Measurements from ENCODE around the gene BMP3.

- TF ChIP-seq CTCF (IDR thresholded peaks at IDR 0.05; ENCODE audit: control extremely low read depth in 1 of 3, insufficient read depth in 1 of 3, low read depth in 1 of 3, low read length in 3 of 3), result no peak
- TF ChIP-seq SIX5 (IDR thresholded peaks at IDR 0.05; ENCODE audit: low read depth, low read length), result no peak
- no peak for TF ChIP-seq POLR2AphosphoS5 (IDR thresholded peaks at IDR 0.05; ENCODE audit: low read depth, low read length)
- TF ChIP-seq CHD2 (IDR thresholded peaks at IDR 0.05; ENCODE audit: low read length), result no peak
- TF ChIP-seq POLR2A (IDR thresholded peaks at IDR 0.05; ENCODE audit: control extremely low read depth in 1 of 2, low read depth in 2 of 2, low read length in 2 of 2), result no peak
- TF ChIP-seq MAX (IDR thresholded peaks at IDR 0.05), result no peak
- no peak for TF ChIP-seq JUN (IDR thresholded peaks at IDR 0.05; ENCODE audit: low read depth, low read length)
- no peak for TF ChIP-seq EP300 (IDR thresholded peaks at IDR 0.05; ENCODE audit: borderline replicate concordance in 1 of 2, low read depth in 2 of 2, low read length in 2 of 2)
- TF ChIP-seq ATF2 (IDR thresholded peaks at IDR 0.05; ENCODE audit: low read length), result no peak
- no peak for TF ChIP-seq RAD21 (IDR thresholded peaks at IDR 0.05 in 1 of 2, conservative IDR thresholded peaks at IDR 0.05 in 1 of 2; ENCODE audit: low read depth in 2 of 2, low read length in 2 of 2)
- no peak for TF ChIP-seq TEAD4 (IDR thresholded peaks at IDR 0.05; ENCODE audit: low read depth, low read length)
- TF ChIP-seq TBP (IDR thresholded peaks at IDR 0.05; ENCODE audit: low read depth, low read length), result no peak
These were observed 30.8 kb downstream of the BMP3 start for GRCh38 chr4:81061344-81061730.
